SK-N-SH (cell line): ENCODE measurements around the gene RGS11. TPM values are rescaled to one million over a fixed set of nuclear protein-coding genes. Genes with fewer than 3 reads are reported as not detected.

Experiments
- CTCF ChIA-PET: fragments of 300-600, 350-600 bp; formaldehyde crosslinking; extraction: SDS; loops from one replicate; lab custom pipeline; 2021; lab: Yijun Ruan, JAX
- POLR2A ChIA-PET: fragments of 350-600 bp; sonication (Branson Sonifier 250); formaldehyde crosslinking; extraction: SDS; loops from one replicate; lab custom pipeline; 2020; ENCODE audit warnings: antibody characterized with exemption, inconsistent platforms; lab: Yijun Ruan, JAX
- DNase-seq: peaks from one replicate; pipeline ENCODE4 v3.0.0; 2012
- H2AFZ ChIP-seq: fragments of 200-600 bp; sonication (generic); 2 replicates; pipeline ENCODE4 v1.8.1; 2016; ENCODE audit warnings: antibody characterized with exemption, mild to moderate bottlenecking, low read depth
- H3F3A ChIP-seq: fragments of 200-600 bp; sonication (generic); replicated peaks from 2 replicates; pipeline ENCODE3; 2016; ENCODE audit warnings: antibody characterized with exemption, mild to moderate bottlenecking; ENCODE audit not compliant: insufficient read depth
- H3K27ac ChIP-seq, 2 experiments: fragments of 200-500 bp in 1 of 2; fragments of 200-600 bp in 1 of 2; sonication (Bioruptor generic) in 1 of 2; sonication (generic), shearing (Covaris generic) in 1 of 2; 2 replicates each; pipeline versions ENCODE4 v1.5.1 to v1.6.1; 2014 to 2016; ENCODE audit warnings: low read depth in 2 of 2, inconsistent platforms in 1 of 2, low read length in 1 of 2, mild to moderate bottlenecking in 1 of 2, mixed read lengths in 1 of 2
- H3K27me3 ChIP-seq: fragments of 200-600 bp; sonication (generic), shearing (Covaris generic); 2 replicates; pipeline ENCODE4 v1.6.1; 2016; ENCODE audit warnings: mixed run types; ENCODE audit not compliant: insufficient read depth
- H3K36me3 ChIP-seq, 2 experiments: fragments of 200-500 bp in 1 of 2; fragments of 200-600 bp in 1 of 2; sonication (Bioruptor generic) in 1 of 2; sonication (generic) in 1 of 2; replicated peaks in 1 of 2; 2 replicates each; pipeline versions ENCODE3 to v1.5.1; 2014 to 2016; ENCODE audit warnings: low read length in 1 of 2, mild to moderate bottlenecking in 1 of 2; ENCODE audit not compliant: insufficient read depth in 2 of 2, control insufficient read depth in 1 of 2
- H3K4me1 ChIP-seq, 2 experiments: fragments of 200-500 bp in 1 of 2; fragments of 200-600 bp in 1 of 2; sonication (Bioruptor generic) in 1 of 2; sonication (generic), shearing (Covaris generic) in 1 of 2; 2 replicates each; pipeline versions ENCODE4 v1.5.1 to v1.6.1; 2014 to 2016; ENCODE audit warnings: low read depth in 1 of 2, low read length in 1 of 2, mixed run types in 1 of 2; ENCODE audit not compliant: insufficient read depth in 2 of 2, control insufficient read depth in 1 of 2
- H3K4me2 ChIP-seq: fragments of 200-600 bp; sonication (generic), shearing (Covaris generic); 2 replicates; pipeline ENCODE4 v1.6.1; 2017; ENCODE audit warnings: mixed run types
- H3K4me3 ChIP-seq, 2 experiments: fragments of 200-500 bp in 1 of 2; fragments of 200-600 bp in 1 of 2; sonication (Bioruptor generic) in 1 of 2; sonication (generic), shearing (Covaris generic) in 1 of 2; 2 replicates each; pipeline versions ENCODE4 v1.5.1 to v1.8.1; 2014 to 2016; ENCODE audit warnings: low read depth in 2 of 2, inconsistent platforms in 1 of 2, low read length in 1 of 2, mild to moderate bottlenecking in 1 of 2, mixed read lengths in 1 of 2, moderate library complexity in 1 of 2
- H3K79me2 ChIP-seq: fragments of 200-600 bp; sonication (generic); 2 replicates; pipeline ENCODE4 v1.8.1; 2017; ENCODE audit warnings: mild to moderate bottlenecking; ENCODE audit not compliant: insufficient read depth
- H3K9ac ChIP-seq: fragments of 200-600 bp; sonication (generic); 2 replicates; pipeline ENCODE4 v1.6.1; 2017; ENCODE audit warnings: mixed run types
- H3K9me2 ChIP-seq: fragments of 200-600 bp; sonication (generic); 2 replicates; pipeline ENCODE4 v1.6.1; 2017; ENCODE audit warnings: mixed run types
- H3K9me3 ChIP-seq: fragments of 200-600 bp; sonication (generic); 2 replicates; pipeline ENCODE4 v1.6.1; 2017; ENCODE audit warnings: mixed run types, mild to moderate bottlenecking, moderate library complexity
- H4K20me1 ChIP-seq: fragments of 200-600 bp; sonication (generic); 2 replicates; pipeline ENCODE4 v1.6.1; 2017; ENCODE audit warnings: mild to moderate bottlenecking, mixed run types; ENCODE audit not compliant: insufficient read depth
- CHD2 ChIP-seq: fragments of 150-350 bp; IDR thresholded peaks from 2 replicates; pipeline ENCODE4 v1.6.1; 2018; ENCODE audit warnings: low read length; ENCODE audit not compliant: partially characterized antibody
- ELF1 ChIP-seq: IDR thresholded peaks from 2 replicates; pipeline ENCODE4 v1.4.0; 2012
- EP300 ChIP-seq, 2 experiments: IDR thresholded peaks; 2 replicates each; pipeline versions ENCODE4 v1.4.0 to v1.6.1; 2012; ENCODE audit warnings: borderline replicate concordance in 1 of 2, low read depth in 1 of 2, low read length in 1 of 2
- EZH2phosphoT487 ChIP-seq: fragments of 200-600 bp; sonication (generic); IDR thresholded peaks from 2 replicates; pipeline ENCODE4 v1.6.1; 2017; ENCODE audit warnings: low read depth, mixed run types, mild to moderate bottlenecking, antibody characterized with exemption, moderate library complexity, borderline replicate concordance
- FOXJ3 ChIP-seq: sonication (generic); formaldehyde crosslinking; IDR thresholded peaks from 2 replicates; pipeline ENCODE4 v1.5.1; 2020; ENCODE audit warnings: mild to moderate bottlenecking, missing genetic modification reagents
- FOXM1 ChIP-seq: IDR thresholded peaks from 2 replicates; pipeline ENCODE4 v1.4.0; 2012; ENCODE audit warnings: low read depth, mild to moderate bottlenecking
- GATA2 ChIP-seq: sonication (generic); formaldehyde crosslinking; IDR thresholded peaks from 2 replicates; pipeline ENCODE4 v1.5.0; 2020; ENCODE audit warnings: mild to moderate bottlenecking, missing genetic modification reagents
- JUND ChIP-seq: IDR thresholded peaks from 2 replicates; pipeline ENCODE4 v1.4.0; 2012
- MAX ChIP-seq: IDR thresholded peaks from 2 replicates; pipeline ENCODE4 v1.4.0; 2012; ENCODE audit warnings: low read depth
- PBX3 ChIP-seq: IDR thresholded peaks from 2 replicates; pipeline ENCODE4; 2012
- RAD21 ChIP-seq: IDR thresholded peaks from 2 replicates; pipeline ENCODE4 v1.6.1; 2012; ENCODE audit warnings: mild to moderate bottlenecking, low read length
- RCOR1 ChIP-seq: fragments of 150-350 bp; IDR thresholded peaks from 2 replicates; pipeline ENCODE4 v1.6.1; 2017; ENCODE audit warnings: antibody characterized with exemption, low read length
- RXRA ChIP-seq: IDR thresholded peaks from 2 replicates; pipeline ENCODE4 v1.4.0; 2012; ENCODE audit warnings: low read depth, mild to moderate bottlenecking, borderline replicate concordance
- SIN3A ChIP-seq: IDR thresholded peaks from 2 replicates; pipeline ENCODE4 v1.6.1; 2012; ENCODE audit warnings: low read depth, mild to moderate bottlenecking, low read length, moderate library complexity, borderline replicate concordance
- SMC3 ChIP-seq: IDR thresholded peaks from 2 replicates; pipeline ENCODE4 v1.6.1; 2012; ENCODE audit warnings: low read depth, low read length, improper control_type of control experiment
- WGBS: methylation state at CpG from one replicate; pipeline ENCODE4 v1.1.6; 2017; ENCODE audit warnings: low lambda C conversion rate; 5-methylcytosine and 5-hydroxymethylcytosine counted together
- polyA plus RNA-seq, 3 experiments: library from polyadenylated mRNA; depleted of rRNA; stranded (reverse); fragments of >200 nt; gene quantifications; 2 replicates each; pipeline ENCODE4 v1.2.3, GENCODE V29; 2012
- TF ChIP-seq, protein P1 (sequence below): IDR thresholded peaks from 2 replicates; pipeline ENCODE4 v1.4.0; 2012; ENCODE audit warnings: low read depth, borderline replicate concordance
- TF ChIP-seq, protein P2 (sequence below): fragments of 200-600 bp; sonication (generic); IDR thresholded peaks from 2 replicates; pipeline ENCODE4 v1.6.1; 2017; ENCODE audit warnings: antibody characterized with exemption, mild to moderate bottlenecking, moderate library complexity

RGS11 gene
- polyA plus RNA-seq, 1 of the 3 experiments (the other 2 are of a cell fraction): 9.8 TPM

DNA sequence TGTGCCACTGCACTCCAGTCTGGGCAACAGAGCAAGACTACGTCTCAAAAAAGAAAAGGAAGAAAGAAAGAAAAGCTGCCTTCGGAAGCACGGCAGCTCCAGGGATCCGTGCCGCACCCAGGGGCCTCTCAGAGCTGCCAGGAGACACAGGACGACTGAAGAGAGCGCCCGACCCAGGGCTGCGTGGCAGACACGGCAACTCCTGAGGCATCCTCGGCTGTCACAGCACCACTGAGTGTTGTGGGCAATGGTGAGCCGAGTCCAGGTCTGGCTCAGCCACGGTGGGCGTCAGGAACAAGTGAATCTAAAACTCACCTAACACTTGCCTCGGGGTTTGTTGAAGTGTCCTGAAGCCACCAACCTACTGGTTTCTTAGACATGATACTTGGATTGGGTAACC lies 36.0 kb upstream of the RGS11 start:
- DNase-seq: no peak
- Histone ChIP-seq H3K4me3 (no peak overlapping the region), H3F3A (no peaks in the 10 kb centered on the region), H2AFZ (no peak overlapping the region), H3K4me2 (no peak overlapping the region), H3K79me2 (peaks cover 16% of the 10 kb centered on the region), H3K9me3 (no peaks in the 10 kb centered on the region), H3K9ac (no peak overlapping the region), H4K20me1 (peaks cover 10% of the 10 kb centered on the region), H3K36me3 (peaks cover 0 to 40% of the 10 kb centered on the region in 2 experiments), H3K9me2 (no peaks in the 10 kb centered on the region), H3K27ac (no peak overlapping the region), H3K4me1 (peaks cover 0 to 10% of the 10 kb centered on the region in 2 experiments; a peak in 1 of 4 replicates), H3K27me3 (no peaks in the 10 kb centered on the region)
- TF ChIP-seq FOXM1: no peak
- no peak for TF ChIP-seq RXRA
- TF ChIP-seq RCOR1: no peak
- no peak for TF ChIP-seq MAX
- TF ChIP-seq SIN3A: no peak
- 94% methylated on average over 15 of the region's 15 CpGs for WGBS
- CTCF ChIA-PET: interaction anchor here (1.0 kb wide), 1 partner anchor 131 kb away, joined by 4 read pairs; the partner anchor contains the start of gene HBQ1
- POLR2A ChIA-PET: no interaction called here

DNA sequence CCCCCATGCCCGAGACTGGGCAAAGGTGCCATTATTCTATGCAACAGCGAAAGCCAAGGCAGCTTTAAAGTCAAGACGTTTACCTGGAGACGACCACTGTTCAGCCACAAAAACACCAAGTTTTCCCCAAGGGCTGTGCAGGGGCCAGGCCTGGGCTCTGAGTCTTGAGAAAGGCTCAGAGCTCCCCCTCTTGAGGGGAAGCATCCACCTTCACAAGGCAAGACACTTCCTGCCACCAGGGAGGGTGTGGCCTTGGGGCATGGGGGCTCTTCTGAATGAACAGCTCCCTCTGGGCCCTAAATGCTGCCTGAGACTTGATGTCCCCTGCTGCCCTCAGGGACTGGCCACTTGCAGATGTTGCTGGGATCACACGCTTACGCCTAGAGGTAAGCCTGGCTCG lies 33.7 kb upstream of the RGS11 start:
- no peaks in the 10 kb centered on the region for H3K9me2 ChIP-seq
- TF ChIP-seq RXRA (no peak), EP300 (IDR thresholded peaks at IDR 0.05; ENCODE audit: borderline replicate concordance in 1 of 2, low read depth in 1 of 2, low read length in 1 of 2) (no peak), JUND (no peak), SMC3 (no peak), MAX (no peak), SIN3A (no peak), PBX3 (no peak), RAD21 (no peak), EZH2phosphoT487 (no peak), FOXM1 (no peak), CHD2 (no peak), GATA2 (CRISPR knock-in tag) (no peak), FOXJ3 (no peak), ELF1 (no peak)
- TF ChIP-seq, protein P1, sequence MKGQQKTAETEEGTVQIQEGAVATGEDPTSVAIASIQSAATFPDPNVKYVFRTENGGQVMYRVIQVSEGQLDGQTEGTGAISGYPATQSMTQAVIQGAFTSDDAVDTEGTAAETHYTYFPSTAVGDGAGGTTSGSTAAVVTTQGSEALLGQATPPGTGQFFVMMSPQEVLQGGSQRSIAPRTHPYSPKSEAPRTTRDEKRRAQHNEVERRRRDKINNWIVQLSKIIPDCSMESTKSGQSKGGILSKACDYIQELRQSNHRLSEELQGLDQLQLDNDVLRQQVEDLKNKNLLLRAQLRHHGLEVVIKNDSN: no peak
- TF ChIP-seq, protein P2, sequence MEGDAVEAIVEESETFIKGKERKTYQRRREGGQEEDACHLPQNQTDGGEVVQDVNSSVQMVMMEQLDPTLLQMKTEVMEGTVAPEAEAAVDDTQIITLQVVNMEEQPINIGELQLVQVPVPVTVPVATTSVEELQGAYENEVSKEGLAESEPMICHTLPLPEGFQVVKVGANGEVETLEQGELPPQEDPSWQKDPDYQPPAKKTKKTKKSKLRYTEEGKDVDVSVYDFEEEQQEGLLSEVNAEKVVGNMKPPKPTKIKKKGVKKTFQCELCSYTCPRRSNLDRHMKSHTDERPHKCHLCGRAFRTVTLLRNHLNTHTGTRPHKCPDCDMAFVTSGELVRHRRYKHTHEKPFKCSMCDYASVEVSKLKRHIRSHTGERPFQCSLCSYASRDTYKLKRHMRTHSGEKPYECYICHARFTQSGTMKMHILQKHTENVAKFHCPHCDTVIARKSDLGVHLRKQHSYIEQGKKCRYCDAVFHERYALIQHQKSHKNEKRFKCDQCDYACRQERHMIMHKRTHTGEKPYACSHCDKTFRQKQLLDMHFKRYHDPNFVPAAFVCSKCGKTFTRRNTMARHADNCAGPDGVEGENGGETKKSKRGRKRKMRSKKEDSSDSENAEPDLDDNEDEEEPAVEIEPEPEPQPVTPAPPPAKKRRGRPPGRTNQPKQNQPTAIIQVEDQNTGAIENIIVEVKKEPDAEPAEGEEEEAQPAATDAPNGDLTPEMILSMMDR: no peak
- no peaks in the 10 kb centered on the region for H3K27me3 ChIP-seq
- H2AFZ ChIP-seq: no peak overlapping the region
- 77% methylated on average over 4 of the region's 7 CpGs for WGBS
- peaks cover 0 to 4% of the 10 kb centered on the region in 2 experiments; a peak in 1 of 4 replicates for H3K4me1 ChIP-seq
- no peaks in the 10 kb centered on the region for H3K9me3 ChIP-seq
- CTCF ChIA-PET: no interaction called here
- POLR2A ChIA-PET: no interaction called here
- peaks cover 0 to 42% of the 10 kb centered on the region in 2 experiments for H3K36me3 ChIP-seq
- no peak overlapping the region for H3K27ac ChIP-seq
- H3F3A ChIP-seq: no peaks in the 10 kb centered on the region
- no peaks in the 10 kb centered on the region for H4K20me1 ChIP-seq
- no peak overlapping the region for H3K9ac ChIP-seq
- no peak for DNase-seq
- H3K4me2 ChIP-seq: no peak overlapping the region
- H3K4me3 ChIP-seq: no peak overlapping the region
- no peaks in the 10 kb centered on the region for H3K79me2 ChIP-seq
